CD1c-positive myeloid dendritic cell (primary cell): ENCODE measurements around the gene CASZ1.

Experiments used
- DNase-seq: peaks from one replicate; pipeline ENCODE4 v3.0.0-alpha.2; 2016; ENCODE audit errors: extremely low spot score

The CASZ1 gene

GRCh38 chr1:10622910-10623685 lies 173.3 kb downstream of the CASZ1 start:
- DNase-seq, result no peak

GRCh38 chr1:10621906-10622305 lies 174.5 kb downstream of the CASZ1 start:
- DNase-seq, result no peak

GRCh38 chr1:10620776-10621175 lies 175.7 kb downstream of the CASZ1 start:
- no peak for DNase-seq

- DNase-seq, result no peak
These were observed 178.2 kb downstream of the CASZ1 start for GRCh38 chr1:10617931-10618885.

- no peak for DNase-seq
These were observed 179.1 kb downstream of the CASZ1 start for GRCh38 chr1:10617318-10617717.

- DNase-seq, result no peak
These were observed 179.8 kb downstream of the CASZ1 start for GRCh38 chr1:10616696-10617095.

- DNase-seq, result no peak
These were observed 180.3 kb downstream of the CASZ1 start for GRCh38 chr1:10615932-10616671.

GRCh38 chr1:10615332-10615731 lies 181.1 kb downstream of the CASZ1 start:
- peak; percentile 61 for DNase-seq

GRCh38 chr1:10614377-10615225 lies 181.8 kb downstream of the CASZ1 start:
- no peak for DNase-seq

- no peak for DNase-seq
These were observed 182.6 kb downstream of the CASZ1 start for GRCh38 chr1:10613861-10614260.

- DNase-seq, result no peak
These were observed 183.1 kb downstream of the CASZ1 start for GRCh38 chr1:10613340-10613739.

- DNase-seq, result no peak
These were observed 183.8 kb downstream of the CASZ1 start for GRCh38 chr1:10612436-10613160.

- no peak for DNase-seq
These were observed 185.4 kb downstream of the CASZ1 start for GRCh38 chr1:10610901-10611600.

GRCh38 chr1:10608690-10609089 lies 187.8 kb downstream of the CASZ1 start:
- DNase-seq, result no peak

GRCh38 chr1:10607228-10607627 lies 189.2 kb downstream of the CASZ1 start:
- DNase-seq, result no peak

GRCh38 chr1:10606064-10606463 lies 190.4 kb downstream of the CASZ1 start:
- no peak for DNase-seq

GRCh38 chr1:10604966-10605365 lies 191.5 kb downstream of the CASZ1 start:
- no peak for DNase-seq

GRCh38 chr1:10602936-10603335 lies 193.5 kb downstream of the CASZ1 start:
- DNase-seq, result no peak

GRCh38 chr1:10601342-10602070 lies 194.9 kb downstream of the CASZ1 start:
- DNase-seq, result no peak
